Gastroesophageal sphincter (tissue), 4 donors: Measurements from ENCODE around the gene FRMPD2. TPM values are rescaled to one million over a fixed set of nuclear protein-coding genes. Genes with fewer than 3 reads are reported as not detected.

Experiments used
- ATAC-seq: fragments of 150-250 bp; one replicate; pipeline ENCODE4 v1.9.1; 2016; ENCODE audit warnings: mild to moderate bottlenecking, moderate library complexity
- H3K27ac ChIP-seq, 4 donors: fragments of 200-600 bp; sonication (generic) in 3 of 4; 1 replicate in 3 of 4; 2 replicates in 1 of 4; pipeline ENCODE4 v1.5.1; 2016 to 2019
- H3K27me3 ChIP-seq: fragments of 200-600 bp; sonication (generic); one replicate; pipeline ENCODE4 v1.5.1; 2019
- H3K36me3 ChIP-seq, 2 donors: fragments of 200-600 bp; sonication (generic); one replicate each; pipeline ENCODE4 v1.5.1; 2019; ENCODE audit warnings: control low read depth in 1 of 2
- H3K4me1 ChIP-seq, 3 donors: fragments of 200-600 bp; sonication (generic); 1 replicate in 2 of 3; 2 replicates in 1 of 3; pipeline ENCODE4 v1.5.1; 2016 to 2019; ENCODE audit warnings: control low read depth in 2 of 3
- H3K4me3 ChIP-seq, 2 donors: fragments of 200-600 bp; sonication (generic); one replicate each; pipeline ENCODE4 v1.5.1; 2019; ENCODE audit warnings: mild to moderate bottlenecking in 1 of 2, moderate library complexity in 1 of 2
- H3K9me3 ChIP-seq, 3 donors: fragments of 200-600 bp; sonication (generic); one replicate each; pipeline ENCODE4 v1.5.1; 2017 to 2019; ENCODE audit warnings: control low read depth in 2 of 3
- EP300 ChIP-seq: sonication (generic); formaldehyde crosslinking; IDR thresholded peaks from one replicate; pipeline ENCODE4 v1.6.1; 2017; ENCODE audit warnings: antibody characterized with exemption, mild to moderate bottlenecking
- POLR2A ChIP-seq, 2 donors: fragments of 450-650 bp; IDR thresholded peaks; one replicate each; pipeline ENCODE4 v1.6.1; 2017; ENCODE audit warnings: antibody characterized with exemption in 2 of 2, mild to moderate bottlenecking in 2 of 2, moderate library complexity in 1 of 2
- POLR2AphosphoS5 ChIP-seq: sonication (generic); formaldehyde crosslinking; IDR thresholded peaks from one replicate; pipeline ENCODE4 v1.6.1; 2017; ENCODE audit warnings: antibody characterized with exemption
- WGBS, 2 donors: methylation state at CpG; one replicate each; pipeline ENCODE4 v1.1.5; 2018; ENCODE audit warnings: low coverage in 1 of 2; 5-methylcytosine and 5-hydroxymethylcytosine counted together
- total RNA-seq, 4 donors: library from RNA; depleted of rRNA; stranded (reverse); fragments of >200 nt; gene quantifications; one replicate each; pipeline ENCODE4 v1.1.0, GENCODE V29; 2016
- TF ChIP-seq, protein P1 (sequence below), 4 experiments: fragments of 200-600 bp in 2 of 4; fragments of 450-650 bp in 2 of 4; sonication (generic) in 1 of 4; IDR thresholded peaks; one replicate each; pipeline ENCODE4 v1.5.1; 2017 to 2019; ENCODE audit warnings: antibody characterized with exemption in 4 of 4, mild to moderate bottlenecking in 2 of 4, moderate library complexity in 2 of 4

FRMPD2 gene
- total RNA-seq, 4 donors from 2014 or later, result 0.19 TPM; not detected in 3

DNA sequence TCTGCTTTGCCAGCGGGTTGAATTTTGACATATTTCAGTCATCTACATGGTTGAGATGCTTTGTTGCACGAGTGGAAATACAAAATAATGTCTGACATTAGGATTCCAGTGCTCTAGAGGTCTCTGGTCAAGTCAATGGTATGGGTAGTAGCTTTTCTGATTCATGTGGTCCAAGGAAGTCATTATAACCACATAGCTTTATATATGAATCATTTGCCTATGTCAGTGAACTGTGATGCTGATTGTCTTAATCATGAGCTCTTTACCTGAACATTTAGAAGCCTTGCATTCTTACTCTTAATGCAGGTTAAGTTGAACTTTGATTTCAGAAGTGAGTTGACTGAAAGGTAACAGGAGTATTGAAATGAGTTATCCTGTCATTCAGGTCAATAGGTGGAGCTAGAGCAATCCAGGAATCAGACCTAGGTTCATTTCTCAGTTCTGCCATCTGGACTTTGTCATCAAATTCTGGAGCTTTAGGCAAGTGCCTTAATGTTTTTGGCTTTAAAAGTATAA is 35.3 kb upstream of the FRMPD2 start:
- ATAC-seq, result no peak
- H3K27ac ChIP-seq, result no peak overlapping the region
- TF ChIP-seq, protein P1, sequence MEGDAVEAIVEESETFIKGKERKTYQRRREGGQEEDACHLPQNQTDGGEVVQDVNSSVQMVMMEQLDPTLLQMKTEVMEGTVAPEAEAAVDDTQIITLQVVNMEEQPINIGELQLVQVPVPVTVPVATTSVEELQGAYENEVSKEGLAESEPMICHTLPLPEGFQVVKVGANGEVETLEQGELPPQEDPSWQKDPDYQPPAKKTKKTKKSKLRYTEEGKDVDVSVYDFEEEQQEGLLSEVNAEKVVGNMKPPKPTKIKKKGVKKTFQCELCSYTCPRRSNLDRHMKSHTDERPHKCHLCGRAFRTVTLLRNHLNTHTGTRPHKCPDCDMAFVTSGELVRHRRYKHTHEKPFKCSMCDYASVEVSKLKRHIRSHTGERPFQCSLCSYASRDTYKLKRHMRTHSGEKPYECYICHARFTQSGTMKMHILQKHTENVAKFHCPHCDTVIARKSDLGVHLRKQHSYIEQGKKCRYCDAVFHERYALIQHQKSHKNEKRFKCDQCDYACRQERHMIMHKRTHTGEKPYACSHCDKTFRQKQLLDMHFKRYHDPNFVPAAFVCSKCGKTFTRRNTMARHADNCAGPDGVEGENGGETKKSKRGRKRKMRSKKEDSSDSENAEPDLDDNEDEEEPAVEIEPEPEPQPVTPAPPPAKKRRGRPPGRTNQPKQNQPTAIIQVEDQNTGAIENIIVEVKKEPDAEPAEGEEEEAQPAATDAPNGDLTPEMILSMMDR (IDR thresholded peaks at IDR 0.05), result no peak
- no peak for TF ChIP-seq POLR2A (IDR thresholded peaks at IDR 0.05)
- no peak for TF ChIP-seq EP300
- no peak for TF ChIP-seq POLR2AphosphoS5
- no peaks in the 10 kb centered on the region for H3K27me3 ChIP-seq
- H3K4me3 ChIP-seq, result no peak overlapping the region
- peaks cover 4 to 51% (median 5%) of the 10 kb centered on the region in 3 donors for H3K4me1 ChIP-seq
- H3K9me3 ChIP-seq, result no peaks in the 10 kb centered on the region
- WGBS, 2 donors, result 60 to 84% methylated on average over 1 to 2 of the region's 2 CpGs
- no peaks in the 10 kb centered on the region for H3K36me3 ChIP-seq

DNA sequence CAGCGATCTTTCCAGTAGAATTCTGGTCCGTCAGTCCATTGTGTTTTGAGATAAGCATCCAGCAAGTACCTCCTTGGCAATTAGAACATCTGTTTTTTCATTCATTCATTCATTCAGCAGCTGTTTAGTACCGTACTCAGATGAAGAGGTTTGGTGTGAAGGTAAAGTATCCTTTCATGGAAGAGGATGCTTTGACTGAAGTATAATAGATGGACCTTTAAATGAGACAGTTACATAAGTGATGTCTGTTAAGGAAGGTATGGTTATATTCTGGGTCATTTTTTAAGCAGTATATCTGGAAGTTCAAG is 33.2 kb upstream of the FRMPD2 start:
- WGBS, 2 donors, result 0 to 4% methylated on average over 3 of the region's 3 CpGs
- Histone ChIP-seq H3K27me3 (no peaks in the 10 kb centered on the region), H3K4me1 (peaks cover 4 to 50% (median 5%) of the 10 kb centered on the region in 3 donors), H3K4me3 (peak overlapping the region; percentile 57 to 84), H3K36me3 (no peaks in the 10 kb centered on the region), H3K9me3 (no peaks in the 10 kb centered on the region), H3K27ac (peak overlapping the region; percentile 86 to 99 (median 98))
- TF ChIP-seq EP300 (no peak), POLR2A (IDR thresholded peaks at IDR 0.05) (no peak), POLR2AphosphoS5 (no peak)
- TF ChIP-seq, protein P1 (IDR thresholded peaks at IDR 0.05), result no peak
- ATAC-seq, result no peak

DNA sequence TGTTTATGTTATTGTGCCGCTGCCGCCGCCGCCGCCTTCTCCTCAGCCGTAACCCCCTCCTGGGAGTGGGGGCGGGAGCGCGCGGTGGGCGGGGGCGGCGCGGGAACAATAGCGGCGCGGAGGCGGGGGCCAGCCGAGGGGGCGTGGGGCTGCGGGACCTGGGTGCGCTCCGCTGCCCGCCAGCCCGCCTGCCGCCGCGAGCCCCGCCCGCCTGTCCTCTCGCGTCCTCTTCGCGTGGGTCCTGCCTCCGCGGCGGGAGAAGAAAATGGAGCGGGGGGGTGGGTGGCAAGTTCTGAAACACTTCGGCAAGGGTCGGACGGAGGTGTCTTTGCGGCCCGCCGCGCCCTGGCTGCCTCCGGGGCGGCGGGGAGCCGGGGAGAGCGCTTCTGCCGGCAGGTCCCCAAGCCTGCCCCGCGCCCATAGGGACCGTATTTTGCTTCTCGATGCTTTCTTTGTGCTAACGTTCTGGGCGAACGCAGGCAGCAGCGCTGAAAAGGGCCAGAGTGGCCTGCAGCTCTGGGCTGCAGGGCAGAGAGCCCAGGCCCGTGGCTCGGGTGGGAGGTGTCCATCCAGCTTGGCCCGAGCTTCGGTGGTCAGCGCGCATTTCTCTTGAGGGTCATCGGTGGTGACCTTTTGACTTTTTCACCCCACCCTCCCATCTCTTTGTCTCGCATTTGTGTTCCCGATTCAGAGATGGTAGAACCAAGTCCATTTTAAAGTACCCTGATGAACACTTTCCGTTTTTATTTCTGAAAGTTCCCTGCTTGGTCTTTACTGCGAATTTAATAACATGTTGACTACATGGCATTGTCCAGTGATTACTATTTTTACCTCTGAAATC is 32.6 kb upstream of the FRMPD2 start:
- peaks cover 4 to 44% (median 5%) of the 10 kb centered on the region in 3 donors for H3K4me1 ChIP-seq
- no peaks in the 10 kb centered on the region for H3K27me3 ChIP-seq
- TF ChIP-seq POLR2A (IDR thresholded peaks at IDR 0.05) (no peak), EP300 (no peak), POLR2AphosphoS5 (no peak)
- TF ChIP-seq, protein P1 (IDR thresholded peaks at IDR 0.05), result no peak
- peak overlapping the region; percentile 57 to 84 for H3K4me3 ChIP-seq
- peak; percentile 72 for ATAC-seq
- H3K9me3 ChIP-seq, result no peaks in the 10 kb centered on the region
- peak overlapping the region; percentile 86 to 99 (median 98) for H3K27ac ChIP-seq
- H3K36me3 ChIP-seq, result no peaks in the 10 kb centered on the region
- 1 to 3% methylated on average over 10 to 11 of the region's 70 CpGs for WGBS, 2 donors

DNA sequence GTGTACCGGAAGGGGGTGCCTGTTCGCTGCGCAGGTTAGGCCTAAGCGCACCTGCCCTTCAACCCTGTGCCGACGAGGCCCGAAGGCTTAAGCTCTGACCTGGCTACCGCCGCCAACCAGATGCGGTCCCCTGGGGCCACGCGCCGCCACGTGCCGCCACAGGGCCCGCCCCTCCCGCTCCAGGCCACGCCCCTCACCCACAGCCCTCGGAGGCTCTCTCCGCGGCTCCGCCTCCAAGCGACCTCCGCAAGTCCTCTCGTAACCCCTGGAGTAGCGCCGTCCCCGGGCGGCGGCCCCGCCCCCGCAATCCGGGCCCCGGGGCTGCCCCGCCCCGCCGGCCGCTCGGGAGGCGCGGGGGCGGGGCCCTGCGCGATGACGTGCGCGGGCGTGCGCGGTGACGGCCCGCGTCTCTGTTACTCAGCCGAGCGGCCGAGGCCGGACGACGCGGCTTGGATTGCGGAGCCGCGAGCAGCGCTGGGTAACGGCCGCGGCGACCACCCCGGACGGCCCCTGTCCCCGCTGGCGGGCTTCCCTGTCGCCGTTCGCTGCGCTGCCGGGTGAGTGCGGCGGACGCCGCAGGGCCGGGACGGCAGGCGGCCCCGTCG is 31.9 kb upstream of the FRMPD2 start, which contains the start of gene MAPK8:
MAPK8 (plus strand) TSS at position 413 of the 605 bp plus-strand sequence. CDS start 94,984 bp downstream, outside the sequence.
- peak; percentile 96 for TF ChIP-seq POLR2A (IDR thresholded peaks at IDR 0.05)
- peak; percentile 87 for TF ChIP-seq POLR2AphosphoS5
- no peak for TF ChIP-seq EP300
- no peaks in the 10 kb centered on the region for H3K36me3 ChIP-seq

DNA sequence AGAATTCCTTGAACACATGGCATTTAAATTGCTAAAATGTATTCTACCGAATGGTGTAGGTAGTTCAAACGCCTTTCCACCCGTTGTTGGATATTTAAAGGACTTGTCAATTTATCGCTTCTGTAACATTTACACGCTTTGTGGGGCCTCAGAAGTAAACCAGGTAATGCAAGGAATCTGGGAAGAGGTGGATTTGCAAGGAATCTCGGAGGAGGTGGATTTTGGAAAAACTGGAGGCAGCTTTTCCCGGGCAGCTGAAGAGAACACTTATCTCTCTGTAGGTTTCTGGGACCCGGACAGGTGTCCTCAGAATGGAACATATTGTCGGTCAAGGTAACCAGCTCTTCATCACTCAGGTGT is 31.4 kb upstream of the FRMPD2 start:
- WGBS, 2 donors, result 45 to 50% methylated on average over 6 to 7 of the region's 9 CpGs

More for the DNA sequence above, 31.9 kb upstream of the FRMPD2 start, which contains the start of gene MAPK8:
- H3K27ac ChIP-seq, result peak within 1 kb of the TSS; percentile 86 to 99 (median 98)
- H3K9me3 ChIP-seq, result no peaks in the 10 kb centered on the region
- H3K4me1 ChIP-seq, result peaks cover 4 to 44% (median 5%) of the 10 kb centered on the region in 3 donors
- no CpG with 5 or more reads among the region's 86 CpGs for WGBS, 2 donors
- H3K4me3 ChIP-seq, result peak within 1 kb of the TSS; percentile 57 to 84
- peak; percentile 96 for ATAC-seq
- H3K27me3 ChIP-seq, result no peaks in the 10 kb centered on the region

More for the DNA sequence above, 31.4 kb upstream of the FRMPD2 start:
- Histone ChIP-seq H3K4me1 (peaks cover 4 to 40% (median 5%) of the 10 kb centered on the region in 3 donors), H3K27ac (peak overlapping the region; percentile 8 to 99 (median 98)), H3K27me3 (no peaks in the 10 kb centered on the region), H3K9me3 (no peaks in the 10 kb centered on the region), H3K4me3 (peak overlapping the region; percentile 57 to 84), H3K36me3 (no peaks in the 10 kb centered on the region)
- ATAC-seq, result no peak
- TF ChIP-seq EP300, result no peak
- TF ChIP-seq, protein P1 (IDR thresholded peaks at IDR 0.05), result no peak
- TF ChIP-seq POLR2AphosphoS5, result no peak
- no peak for TF ChIP-seq POLR2A (IDR thresholded peaks at IDR 0.05)
